ENCODE data around the gene FCRLB.
A peak's percentile ranks its signal among the peaks of the same experiment; 100 is the strongest.
"Not testable (repeated sequence)": the region's sequence is repeated elsewhere in the genome, so short reads cannot be mapped to it uniquely, and the experiment has no call there.

The FCRLB gene

DNA sequence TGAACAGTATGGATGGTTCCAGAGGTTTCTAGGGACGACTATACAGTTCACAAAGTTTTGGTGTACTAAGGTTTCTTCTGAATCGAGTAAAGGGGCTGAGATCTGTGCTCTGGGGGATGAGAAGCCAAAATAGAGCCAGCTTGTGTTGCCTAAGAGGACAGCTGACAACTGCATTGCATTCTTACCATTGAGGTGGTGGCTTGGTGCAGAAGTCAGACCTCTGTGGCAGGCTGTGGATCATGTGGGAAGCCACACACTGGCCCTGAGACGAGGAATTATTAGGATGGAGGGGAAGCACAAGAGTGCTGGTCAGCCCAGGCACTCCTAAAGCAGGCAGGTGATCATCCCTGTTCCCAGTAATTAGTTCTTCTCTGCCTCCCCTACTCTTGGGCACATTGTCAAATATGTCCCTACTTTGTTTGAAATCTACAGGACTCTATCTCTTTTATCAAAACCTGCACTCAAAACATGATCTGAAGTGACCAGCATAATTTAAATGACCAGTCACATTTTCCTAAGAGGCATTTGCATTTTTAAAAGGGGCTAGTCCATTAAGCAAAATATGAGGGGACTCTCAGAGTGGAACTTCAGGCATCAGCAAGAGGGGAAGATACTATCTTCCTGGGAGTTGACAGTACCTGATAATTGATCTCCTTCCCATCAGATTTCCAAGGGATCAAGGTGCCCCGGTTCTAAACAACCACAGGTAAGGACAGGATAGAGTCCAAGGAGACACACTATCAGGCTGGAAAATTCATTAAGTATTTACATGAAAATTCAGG lies at the start of gene FCRLB:
FCRLB (plus strand) TSS at position 589 of the 782 bp plus-strand sequence. CDS start 1,129 bp downstream, outside the sequence.
- DNase-seq (ENCODE audit: low spot score) = no peak

DNA sequence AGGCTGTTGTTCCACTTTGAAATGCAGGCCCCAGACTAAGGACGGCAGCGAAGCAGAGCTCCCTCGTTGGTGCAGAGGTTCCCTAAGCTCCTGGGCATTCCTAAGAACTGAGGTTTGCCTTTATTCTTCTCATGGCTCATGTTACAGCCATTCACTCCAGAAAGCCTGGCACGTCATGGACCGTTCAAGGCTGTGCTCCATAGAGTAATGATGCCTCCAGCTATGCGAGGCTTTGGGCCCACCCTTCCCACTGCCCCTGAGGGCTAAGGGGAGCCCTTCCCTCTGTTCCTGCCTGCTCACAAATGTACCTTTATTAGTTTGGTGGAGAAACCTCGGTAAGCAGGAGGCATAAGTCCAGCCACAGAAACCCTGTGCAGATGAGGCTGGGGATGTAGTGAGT lies 47.9 kb upstream of the FCRLB start:
- not testable (repeated sequence) for DNase-seq (ENCODE audit: low spot score)

DNA sequence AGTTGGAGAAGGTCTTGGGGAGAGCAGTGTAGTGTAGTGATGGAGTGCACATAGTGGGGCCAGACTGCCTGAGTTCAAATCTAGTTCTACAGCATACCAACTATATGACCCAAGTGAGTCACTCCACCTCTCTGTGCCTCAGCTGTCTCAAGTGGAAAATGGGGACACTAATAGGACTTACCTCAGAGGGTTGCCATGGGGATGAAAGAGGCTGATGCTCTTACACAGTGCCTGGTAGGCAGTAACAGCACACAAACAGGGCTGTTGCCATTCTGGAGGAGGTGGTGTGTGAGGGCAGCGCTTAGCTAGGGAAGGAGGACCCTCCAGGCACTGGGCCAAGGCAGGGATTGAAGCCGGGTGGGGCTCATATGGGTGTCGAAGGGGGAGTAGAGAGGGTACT lies 46.9 kb upstream of the FCRLB start:
- DNase-seq (ENCODE audit: low spot score) = not testable (repeated sequence)

DNA sequence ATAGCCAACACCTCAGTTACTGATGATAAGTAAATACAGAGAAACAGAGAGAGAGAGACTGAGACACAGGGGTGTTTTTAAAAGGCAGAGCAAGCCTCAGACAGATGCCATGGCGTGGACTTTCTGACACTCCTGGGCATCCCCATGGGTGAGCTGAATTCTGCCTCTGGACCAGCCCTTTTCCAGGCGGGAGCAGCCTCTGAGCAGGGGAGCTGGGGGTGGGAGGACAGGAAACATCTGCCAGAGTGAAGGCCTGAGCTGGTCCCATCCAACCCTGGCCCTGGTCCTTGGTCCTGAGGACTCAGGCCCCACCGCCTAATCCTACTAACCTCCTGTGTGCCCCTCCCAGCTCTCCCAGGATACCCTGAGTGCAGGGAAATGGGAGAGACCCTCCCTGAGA lies 46.4 kb upstream of the FCRLB start:
- DNase-seq (ENCODE audit: low spot score) = not testable (repeated sequence)

DNA sequence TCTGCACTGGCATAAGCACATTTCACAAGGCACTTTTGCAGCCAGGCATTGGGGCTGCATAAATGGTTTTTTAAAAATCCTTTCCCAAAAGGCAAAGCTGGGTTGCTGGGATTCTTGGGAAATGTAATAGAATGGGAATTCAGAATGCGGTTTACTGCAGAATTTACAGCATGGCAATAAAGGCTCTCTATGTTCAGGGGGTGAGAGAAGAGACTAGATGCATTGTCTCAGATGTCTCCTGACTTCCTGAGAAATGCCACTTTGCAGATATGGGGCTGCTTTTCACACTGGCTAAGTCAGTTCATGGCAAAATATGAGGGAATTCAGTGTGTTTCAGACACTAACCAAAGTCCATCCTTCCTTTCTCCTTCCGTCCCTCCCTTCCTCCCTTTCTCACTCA lies 44.9 kb upstream of the FCRLB start:
- no peak for DNase-seq (ENCODE audit: low spot score)

GRCh38 chr1:161676958-161677689 lies 44.2 kb upstream of the FCRLB start:
- DNase-seq (ENCODE audit: low spot score) = no peak

DNA sequence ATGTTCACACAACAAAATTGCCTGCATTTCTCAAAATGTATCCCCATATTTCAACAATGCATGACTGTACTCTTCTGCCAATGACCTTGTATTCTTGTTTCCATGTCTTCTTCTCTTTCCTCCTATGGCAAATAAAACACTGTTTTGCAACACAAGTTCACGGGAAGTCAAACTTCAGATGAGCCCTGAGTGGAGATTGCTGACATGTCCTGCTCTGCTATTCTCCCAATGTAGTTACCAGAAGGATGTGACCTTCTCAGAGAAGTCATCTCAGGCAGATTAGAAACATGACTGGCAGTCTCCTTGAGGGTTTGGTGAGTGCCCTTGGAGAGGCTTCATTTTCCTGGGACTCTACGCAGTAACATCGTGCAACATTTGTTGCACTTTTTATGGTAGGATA lies 42.8 kb upstream of the FCRLB start:
- DNase-seq (ENCODE audit: low spot score) = no peak

GRCh38 chr1:161681879-161682278 lies 39.5 kb upstream of the FCRLB start:
- no peak for DNase-seq (ENCODE audit: low spot score)

DNA sequence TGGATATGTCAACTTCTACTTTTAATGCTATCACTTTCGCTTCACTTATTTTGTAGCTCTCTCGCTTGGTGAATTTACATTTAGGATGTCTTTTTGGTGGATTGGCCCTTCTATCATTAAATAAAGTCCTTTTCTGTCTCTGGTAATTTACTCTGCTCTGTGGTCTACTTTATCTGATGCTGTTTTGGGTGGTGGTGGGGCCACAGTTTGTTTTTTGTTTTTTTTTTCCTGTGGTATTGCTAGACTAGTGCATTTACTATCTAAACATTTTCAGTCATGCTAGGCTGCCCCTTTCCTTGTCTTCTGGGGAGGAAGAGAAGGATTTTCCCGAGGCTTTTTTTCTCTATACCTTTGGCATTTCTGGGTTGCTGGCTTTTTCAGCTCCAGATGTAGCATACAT lies 32.4 kb upstream of the FCRLB start:
- no peak for DNase-seq (ENCODE audit: low spot score)

DNA sequence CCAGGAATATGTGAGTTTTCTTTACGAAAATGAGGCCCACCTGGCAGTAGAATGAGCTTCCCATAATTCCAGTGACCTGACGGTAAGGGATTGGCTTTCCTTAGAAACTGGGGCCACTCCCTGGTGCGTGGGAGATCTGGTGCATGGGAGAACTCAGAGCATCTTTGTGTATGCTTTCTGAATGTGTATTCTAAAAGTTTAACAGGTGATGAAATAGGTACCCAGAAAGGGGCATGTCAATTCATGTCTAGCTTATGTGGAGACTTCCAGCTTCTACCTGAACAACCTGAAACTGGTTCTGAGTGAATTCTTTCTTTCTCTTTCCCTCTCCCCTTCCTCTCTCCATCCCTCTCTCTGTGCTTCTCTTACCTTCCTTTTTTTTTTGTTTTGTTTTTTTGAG lies 29.5 kb upstream of the FCRLB start:
- no peak for DNase-seq (ENCODE audit: low spot score)

- DNase-seq (ENCODE audit: low spot score) = not testable (repeated sequence)
These were observed 28.2 kb upstream of the FCRLB start for GRCh38 chr1:161693020-161693712.

DNA sequence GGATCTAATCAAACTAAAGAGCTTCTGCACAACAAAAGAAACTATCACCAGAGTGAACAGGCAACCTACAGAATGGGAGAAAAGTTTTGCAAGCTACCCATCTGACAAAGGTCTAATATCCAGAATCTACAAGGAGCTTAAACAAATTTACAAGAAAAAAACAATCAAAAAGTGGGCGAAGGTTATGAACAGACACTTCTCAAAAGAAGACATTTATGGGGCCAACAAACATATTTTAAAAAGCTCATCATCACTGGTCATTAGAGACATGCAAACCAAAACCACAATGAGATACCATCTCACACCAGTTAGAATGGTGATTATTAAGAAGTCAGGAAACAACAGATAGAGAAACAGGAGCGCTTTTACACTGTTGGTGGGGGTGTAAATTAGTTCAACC lies 23.0 kb upstream of the FCRLB start:
- not testable (repeated sequence) for DNase-seq (ENCODE audit: low spot score)

GRCh38 chr1:161702250-161702649 lies 19.1 kb upstream of the FCRLB start:
- DNase-seq (ENCODE audit: low spot score) = no peak

DNA sequence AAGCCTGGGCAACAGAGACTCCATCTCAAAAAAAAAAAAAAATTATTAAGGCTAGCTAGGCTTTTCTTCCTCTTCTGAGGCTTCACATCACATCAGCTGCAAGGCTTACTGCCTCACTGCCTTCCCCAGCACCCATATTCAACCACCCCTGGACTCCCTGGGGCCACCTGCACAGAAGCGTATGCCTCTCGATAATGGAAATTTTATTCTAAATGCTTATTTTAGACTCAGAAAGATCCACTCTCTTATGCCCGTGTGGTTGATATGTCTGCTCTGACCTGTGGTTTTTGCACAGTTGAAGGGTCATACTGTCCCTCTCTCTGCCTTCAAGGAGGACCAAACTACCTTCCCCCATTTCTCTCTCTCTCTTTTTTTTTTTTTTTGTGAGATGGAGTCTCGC lies 15.8 kb upstream of the FCRLB start:
- no peak for DNase-seq (ENCODE audit: low spot score)

GRCh38 chr1:161706113-161706481 lies 15.2 kb upstream of the FCRLB start:
- peak; percentile 21 for DNase-seq (ENCODE audit: low spot score)

GRCh38 chr1:161706482-161707347 lies 14.6 kb upstream of the FCRLB start, which contains the start of gene FCRLA:
FCRLA (plus strand) TSS chr1:161707229; CDS start chr1:161707265, 36 bp downstream.
- DNase-seq (ENCODE audit: low spot score) = peak; percentile 54

DNA sequence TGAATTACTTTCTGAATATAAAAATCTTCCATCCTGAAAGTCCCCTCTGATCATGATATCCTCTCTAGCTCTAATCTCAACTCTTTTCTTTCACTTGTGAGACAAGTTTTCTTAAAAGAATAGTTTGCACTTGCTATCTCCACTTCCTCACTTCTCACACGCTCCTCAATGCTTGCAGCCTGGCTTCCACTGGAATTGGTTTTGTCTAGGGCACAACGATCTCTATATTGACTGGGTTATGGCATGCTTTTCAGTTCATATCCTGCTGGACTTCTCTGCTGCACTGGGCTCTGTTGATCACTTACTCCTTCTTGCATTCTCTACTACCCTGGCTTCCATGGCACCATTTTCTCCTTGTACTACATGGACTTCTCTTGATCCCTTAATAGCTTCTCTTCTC lies 13.8 kb upstream of the FCRLB start:
- no peak for DNase-seq (ENCODE audit: low spot score)

DNA sequence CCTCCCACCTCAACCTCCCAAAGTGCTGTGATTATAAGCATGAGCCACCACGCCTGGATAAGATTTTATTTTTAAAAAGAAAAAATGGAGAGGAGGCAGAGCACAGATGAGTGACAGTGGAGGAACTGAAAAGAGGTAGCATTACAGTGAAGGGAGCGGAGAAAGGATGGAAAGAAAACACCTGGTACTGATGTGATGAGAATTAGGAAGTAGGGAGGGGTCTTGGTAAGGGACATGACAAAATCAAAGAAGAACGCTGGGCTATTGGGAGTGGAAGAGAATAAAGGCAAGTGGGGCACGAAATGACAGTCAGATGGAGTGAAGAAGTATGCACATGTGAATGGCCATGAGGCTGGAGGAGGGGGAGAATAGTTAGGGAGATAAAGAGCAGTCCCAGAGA lies 12.0 kb upstream of the FCRLB start:
- no peak for DNase-seq (ENCODE audit: low spot score)

DNA sequence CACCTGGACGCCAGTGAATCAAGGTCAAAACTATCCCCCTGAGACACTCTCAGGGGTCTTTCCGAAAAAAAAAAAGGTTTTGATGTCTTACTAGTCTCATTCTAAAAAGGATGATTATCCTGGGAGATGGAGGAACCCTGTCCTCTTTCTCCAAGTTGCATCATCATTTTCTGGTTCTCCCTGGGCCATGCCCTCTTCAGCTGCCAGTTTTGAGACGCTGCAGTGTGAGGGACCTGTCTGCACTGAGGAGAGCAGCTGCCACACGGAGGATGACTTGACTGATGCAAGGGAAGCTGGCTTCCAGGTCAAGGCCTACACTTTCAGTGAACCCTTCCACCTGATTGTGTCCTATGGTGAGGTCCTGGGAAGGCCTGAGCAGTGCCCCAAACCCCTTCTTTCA lies 10.8 kb upstream of the FCRLB start:
- no peak for DNase-seq (ENCODE audit: low spot score)

GRCh38 chr1:161718559-161719324 lies 2.6 kb upstream of the FCRLB start:
- DNase-seq (ENCODE audit: low spot score) = no peak

GRCh38 chr1:161719325-161719611 lies 2.1 kb upstream of the FCRLB start:
- no peak for DNase-seq (ENCODE audit: low spot score)
